Neural cell (in vitro differentiated cells): Measurements from ENCODE around the gene GGTLC1. TPM values are rescaled to one million over a fixed set of nuclear protein-coding genes. Genes with fewer than 3 reads are reported as not detected.
A peak's percentile ranks its signal among the peaks of the same experiment; 100 is the strongest.

Source experiments
- H2AFZ ChIP-seq: fragments of 200-600, 300-800 bp; sonication (generic), shearing (Covaris generic); 2 replicates; pipeline ENCODE4 v1.6.0; 2014; ENCODE audit warnings: low read depth, mild to moderate bottlenecking, antibody characterized with exemption, low read length, moderate library complexity
- H3F3A ChIP-seq: fragments of 200-600 bp; shearing (Covaris generic); 2 replicates; pipeline ENCODE4 v1.6.1; 2016; ENCODE audit warnings: mild to moderate bottlenecking, moderate library complexity, mixed read lengths, antibody characterized with exemption, low read length; ENCODE audit not compliant: insufficient read depth, poor library complexity, severe bottlenecking
- H3K27ac ChIP-seq: fragments of 200-600, 300-800 bp; sonication (generic), shearing (Covaris generic); 2 replicates; pipeline ENCODE4 v1.5.1; 2014; ENCODE audit warnings: mild to moderate bottlenecking, low read length, moderate library complexity
- H3K27me3 ChIP-seq: fragments of 300-800, 200-600 bp; sonication (generic), shearing (Covaris generic); 2 replicates; pipeline ENCODE4 v1.6.0; 2014; ENCODE audit warnings: mild to moderate bottlenecking, low read depth, low read length, moderate library complexity; ENCODE audit not compliant: insufficient read depth
- H3K36me3 ChIP-seq: fragments of 300-800, 200-600 bp; sonication (generic), shearing (Covaris generic); 2 replicates; pipeline ENCODE4 v1.5.1; 2014; ENCODE audit warnings: mild to moderate bottlenecking, antibody characterized with exemption, low read length, moderate library complexity; ENCODE audit not compliant: insufficient read depth
- H3K4me2 ChIP-seq: fragments of 300-800, 200-600 bp; sonication (generic), shearing (Covaris generic); 2 replicates; pipeline ENCODE4 v1.6.0; 2014; ENCODE audit warnings: mild to moderate bottlenecking, low read length
- H3K4me3 ChIP-seq: fragments of 300-800, 200-600 bp; sonication (generic), shearing (Covaris generic); 2 replicates; pipeline ENCODE4 v1.5.1; 2014; ENCODE audit warnings: mild to moderate bottlenecking, low read length, moderate library complexity
- H3K79me2 ChIP-seq: fragments of 200-600 bp; shearing (Covaris generic); replicated peaks from 2 replicates; pipeline ENCODE4 v1.6.0; 2014; ENCODE audit warnings: mild to moderate bottlenecking, low read length, moderate library complexity; ENCODE audit not compliant: insufficient read depth
- H3K9ac ChIP-seq: fragments of 300-800, 200-600 bp; sonication (generic), shearing (Covaris generic); 2 replicates; pipeline ENCODE4 v1.6.1; 2016; ENCODE audit warnings: mild to moderate bottlenecking, low read length, mixed read lengths
- H3K9me2 ChIP-seq: fragments of 200-600 bp; shearing (Covaris generic); 2 replicates; pipeline ENCODE4 v1.6.1; 2016; ENCODE audit warnings: mild to moderate bottlenecking, low read length, mixed read lengths; ENCODE audit not compliant: insufficient read depth
- H3K9me3 ChIP-seq: fragments of 200-600, 300-800 bp; sonication (generic), shearing (Covaris generic); 2 replicates; pipeline ENCODE4 v1.6.1; 2016; ENCODE audit warnings: mild to moderate bottlenecking, mixed run types, low read length, moderate library complexity, mixed read lengths
- H4K20me1 ChIP-seq: fragments of 200-600 bp; shearing (Covaris generic); 2 replicates; pipeline ENCODE4 v1.6.1; 2016; ENCODE audit warnings: mild to moderate bottlenecking, mixed run types; ENCODE audit not compliant: insufficient read depth
- EP300 ChIP-seq: fragments of 450-650 bp; conservative IDR thresholded peaks from 2 replicates; pipeline ENCODE4 v1.6.1; 2014; ENCODE audit warnings: antibody characterized with exemption, mild to moderate bottlenecking, moderate library complexity; ENCODE audit not compliant: poor library complexity, severe bottlenecking
- EZH2 ChIP-seq: fragments of 200-600, 300-800 bp; shearing (Covaris generic), sonication (generic); IDR thresholded peaks from 2 replicates; pipeline ENCODE4 v1.6.1; 2014; ENCODE audit warnings: antibody characterized with exemption, low read length, borderline replicate concordance, mild to moderate bottlenecking; ENCODE audit not compliant: insufficient read depth, poor library complexity, severe bottlenecking
- MXI1 ChIP-seq: fragments of 450-650 bp; conservative IDR thresholded peaks from 2 replicates; pipeline ENCODE4 v1.6.1; 2014; ENCODE audit warnings: antibody characterized with exemption, mild to moderate bottlenecking; ENCODE audit not compliant: poor library complexity, severe bottlenecking
- POLR2AphosphoS5 ChIP-seq: IDR thresholded peaks from 2 replicates; pipeline ENCODE4 v1.6.1; 2012
- RAD21 ChIP-seq: fragments of 450-650 bp; conservative IDR thresholded peaks from 2 replicates; pipeline ENCODE4 v1.6.1; 2014; ENCODE audit warnings: antibody characterized with exemption, mild to moderate bottlenecking, moderate library complexity
- REST ChIP-seq: IDR thresholded peaks from 2 replicates; pipeline ENCODE4 v1.6.1; 2012; ENCODE audit warnings: borderline replicate concordance
- SMC3 ChIP-seq: fragments of 450-650 bp; conservative IDR thresholded peaks from 2 replicates; pipeline ENCODE4 v1.6.1; 2014; ENCODE audit warnings: antibody characterized with exemption, mild to moderate bottlenecking, moderate library complexity; ENCODE audit not compliant: poor library complexity
- TAF1 ChIP-seq: IDR thresholded peaks from 2 replicates; pipeline ENCODE4 v1.6.1; 2012; ENCODE audit warnings: low read depth
- polyA plus RNA-seq: library from polyadenylated mRNA; depleted of rRNA; stranded (reverse); fragments of >200 nt; gene quantifications from 2 replicates; pipeline ENCODE4 v1.2.3, GENCODE V29; 2014
- TF ChIP-seq, protein P1 (sequence below): fragments of 450-650 bp; IDR thresholded peaks from 2 replicates; pipeline ENCODE4 v1.5.1; 2014; ENCODE audit warnings: antibody characterized with exemption, mild to moderate bottlenecking, moderate library complexity; ENCODE audit not compliant: poor library complexity, severe bottlenecking

Gene GGTLC1
- polyA plus RNA-seq, 1 donor from 2014 or later, result not detected

DNA sequence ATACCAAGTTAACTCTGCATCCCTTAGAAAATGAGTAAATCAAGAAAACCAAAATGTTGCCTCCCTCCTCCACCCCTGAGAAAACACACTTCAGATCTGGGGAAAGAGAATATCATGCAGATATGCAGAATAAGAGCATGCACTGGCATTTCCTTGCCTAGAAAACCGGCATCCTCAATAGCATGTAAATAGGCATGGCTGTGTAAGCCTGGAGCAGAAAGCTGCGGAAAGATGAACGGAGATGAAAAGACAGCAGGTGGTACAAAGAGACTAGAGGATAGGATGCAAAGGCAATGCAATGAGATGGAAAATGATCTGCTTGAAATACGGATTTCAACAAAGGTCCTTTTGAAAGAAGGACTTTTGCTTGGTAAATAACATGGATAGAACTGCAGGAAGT is 10.3 kb upstream of the GGTLC1 start:
- TF ChIP-seq EZH2 (no peak), RAD21 (peak; percentile 39)
- H3K9ac ChIP-seq, result no peak overlapping the region
- H3K4me3 ChIP-seq, result no peak overlapping the region
- H3K27ac ChIP-seq, result no peak overlapping the region
- H3K36me3 ChIP-seq, result no peaks in the 10 kb centered on the region
- no peak overlapping the region for H2AFZ ChIP-seq
- no peaks in the 10 kb centered on the region for H3K9me3 ChIP-seq
- H3K27me3 ChIP-seq, result no peaks in the 10 kb centered on the region
- H3K79me2 ChIP-seq, result no peaks in the 10 kb centered on the region
- H4K20me1 ChIP-seq, result no peaks in the 10 kb centered on the region
- no peak overlapping the region for H3K4me2 ChIP-seq
- no peaks in the 10 kb centered on the region for H3K9me2 ChIP-seq
- H3F3A ChIP-seq, result no peaks in the 10 kb centered on the region

GRCh38 chr20:23998392-23998791 is 9.8 kb upstream of the GGTLC1 start:
- Histone ChIP-seq H3F3A (no peaks in the 10 kb centered on the region), H3K27ac (no peak overlapping the region), H3K4me3 (no peak overlapping the region), H3K79me2 (no peaks in the 10 kb centered on the region), H3K36me3 (no peaks in the 10 kb centered on the region), H2AFZ (no peak overlapping the region), H3K9ac (no peak overlapping the region), H3K27me3 (no peaks in the 10 kb centered on the region), H3K4me2 (no peak overlapping the region), H3K9me3 (no peaks in the 10 kb centered on the region), H4K20me1 (no peaks in the 10 kb centered on the region), H3K9me2 (no peaks in the 10 kb centered on the region)
- TF ChIP-seq EP300, result no peak
- TF ChIP-seq, protein P1, sequence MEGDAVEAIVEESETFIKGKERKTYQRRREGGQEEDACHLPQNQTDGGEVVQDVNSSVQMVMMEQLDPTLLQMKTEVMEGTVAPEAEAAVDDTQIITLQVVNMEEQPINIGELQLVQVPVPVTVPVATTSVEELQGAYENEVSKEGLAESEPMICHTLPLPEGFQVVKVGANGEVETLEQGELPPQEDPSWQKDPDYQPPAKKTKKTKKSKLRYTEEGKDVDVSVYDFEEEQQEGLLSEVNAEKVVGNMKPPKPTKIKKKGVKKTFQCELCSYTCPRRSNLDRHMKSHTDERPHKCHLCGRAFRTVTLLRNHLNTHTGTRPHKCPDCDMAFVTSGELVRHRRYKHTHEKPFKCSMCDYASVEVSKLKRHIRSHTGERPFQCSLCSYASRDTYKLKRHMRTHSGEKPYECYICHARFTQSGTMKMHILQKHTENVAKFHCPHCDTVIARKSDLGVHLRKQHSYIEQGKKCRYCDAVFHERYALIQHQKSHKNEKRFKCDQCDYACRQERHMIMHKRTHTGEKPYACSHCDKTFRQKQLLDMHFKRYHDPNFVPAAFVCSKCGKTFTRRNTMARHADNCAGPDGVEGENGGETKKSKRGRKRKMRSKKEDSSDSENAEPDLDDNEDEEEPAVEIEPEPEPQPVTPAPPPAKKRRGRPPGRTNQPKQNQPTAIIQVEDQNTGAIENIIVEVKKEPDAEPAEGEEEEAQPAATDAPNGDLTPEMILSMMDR, result no peak
- TF ChIP-seq POLR2AphosphoS5, result no peak
- no peak for TF ChIP-seq TAF1
- no peak for TF ChIP-seq EZH2
- no peak for TF ChIP-seq REST
- TF ChIP-seq RAD21, result no peak
- no peak for TF ChIP-seq SMC3
- no peak for TF ChIP-seq MXI1
